ENCODE data around the gene EIF4A3.

DNA sequence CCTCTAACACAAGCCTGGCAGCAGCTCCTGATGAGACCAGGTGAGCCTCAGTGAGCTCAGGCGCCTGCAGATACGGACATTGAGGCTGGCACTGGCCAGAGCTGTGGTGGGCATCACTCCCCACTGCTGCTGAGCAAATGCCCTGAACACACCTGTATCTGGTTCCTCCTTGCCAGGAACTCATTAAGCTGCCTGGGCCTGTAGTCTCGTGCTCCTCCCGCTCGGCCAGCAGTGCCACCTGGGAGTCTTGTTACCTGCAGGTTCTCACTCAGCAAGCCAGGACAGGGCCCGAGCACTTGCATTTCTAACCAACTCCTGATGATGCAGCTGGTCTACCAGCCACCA, 13.3 kb downstream of the EIF4A3 start:
- TF ChIP-seq, protein P1, sequence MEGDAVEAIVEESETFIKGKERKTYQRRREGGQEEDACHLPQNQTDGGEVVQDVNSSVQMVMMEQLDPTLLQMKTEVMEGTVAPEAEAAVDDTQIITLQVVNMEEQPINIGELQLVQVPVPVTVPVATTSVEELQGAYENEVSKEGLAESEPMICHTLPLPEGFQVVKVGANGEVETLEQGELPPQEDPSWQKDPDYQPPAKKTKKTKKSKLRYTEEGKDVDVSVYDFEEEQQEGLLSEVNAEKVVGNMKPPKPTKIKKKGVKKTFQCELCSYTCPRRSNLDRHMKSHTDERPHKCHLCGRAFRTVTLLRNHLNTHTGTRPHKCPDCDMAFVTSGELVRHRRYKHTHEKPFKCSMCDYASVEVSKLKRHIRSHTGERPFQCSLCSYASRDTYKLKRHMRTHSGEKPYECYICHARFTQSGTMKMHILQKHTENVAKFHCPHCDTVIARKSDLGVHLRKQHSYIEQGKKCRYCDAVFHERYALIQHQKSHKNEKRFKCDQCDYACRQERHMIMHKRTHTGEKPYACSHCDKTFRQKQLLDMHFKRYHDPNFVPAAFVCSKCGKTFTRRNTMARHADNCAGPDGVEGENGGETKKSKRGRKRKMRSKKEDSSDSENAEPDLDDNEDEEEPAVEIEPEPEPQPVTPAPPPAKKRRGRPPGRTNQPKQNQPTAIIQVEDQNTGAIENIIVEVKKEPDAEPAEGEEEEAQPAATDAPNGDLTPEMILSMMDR (IDR thresholded peaks at IDR 0.05) = no peak
- TF ChIP-seq POLR2A (IDR thresholded peaks at IDR 0.05) (no peak), POLR2AphosphoS5 (IDR thresholded peaks at IDR 0.05) (no peak)
